NCI-H1417 treated with DMSO at 0.1 percent for 48 hours (cell line): Measurements from ENCODE around the gene AQP12B.
"Not testable (repeated sequence)": the region's sequence is repeated elsewhere in the genome, so short reads cannot be mapped to it uniquely, and the experiment has no call there.

ENCODE experiments used
- DNase-seq: peaks from one replicate; lab custom pipeline; 2025; lab: John Stamatoyannopoulos, UW

The AQP12B gene

GRCh38 chr2:240683329-240683979 lies 769 bp upstream of the AQP12B start:
- DNase-seq, result not testable (repeated sequence)

GRCh38 chr2:240680185-240680584 lies 2.5 kb downstream of the AQP12B start:
- DNase-seq, result not testable (repeated sequence)

DNA sequence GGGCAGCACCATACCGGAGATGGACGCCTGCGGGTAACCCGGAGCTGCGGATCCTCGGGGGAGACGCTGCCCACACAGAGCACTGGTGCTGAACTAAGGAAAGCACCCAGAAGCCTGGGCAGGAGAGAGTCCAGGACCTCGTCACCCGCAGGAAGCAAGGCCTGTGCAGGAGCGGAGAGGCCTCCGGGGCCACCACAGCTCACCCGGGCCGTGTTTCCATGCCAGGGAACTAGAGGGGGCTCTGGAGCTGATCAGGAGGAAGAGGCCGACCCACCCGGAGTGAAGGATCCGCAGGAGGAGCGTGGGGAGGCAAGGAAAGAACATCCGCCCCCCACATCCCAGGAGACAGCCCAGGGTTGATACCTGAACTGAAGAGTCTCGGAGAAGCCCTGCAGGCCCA lies 3.8 kb downstream of the AQP12B start:
- not testable (repeated sequence) for DNase-seq

- not testable (repeated sequence) for DNase-seq
Observed at GRCh38 chr2:240678043-240678442, 4.6 kb downstream of the AQP12B start.

DNA sequence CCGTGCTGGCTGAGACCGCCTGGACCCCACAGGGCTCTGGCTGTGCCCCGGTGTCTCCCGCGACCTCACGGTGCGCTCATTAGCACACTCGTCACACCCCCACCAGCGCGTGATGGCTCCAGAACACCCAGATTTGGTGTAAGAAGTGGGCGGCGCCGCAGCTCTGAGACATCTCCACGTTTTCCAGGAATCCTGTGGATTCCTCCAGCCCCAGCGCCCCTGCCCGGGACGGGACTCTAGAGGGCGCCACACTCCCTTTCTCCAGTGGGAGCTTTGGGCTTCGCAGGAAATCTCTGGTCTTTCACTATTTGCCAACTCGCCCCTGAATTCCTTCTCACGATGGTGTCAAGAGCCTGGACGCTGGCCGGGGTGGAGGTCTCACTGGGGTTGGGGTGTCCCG lies 7.3 kb downstream of the AQP12B start:
- DNase-seq, result not testable (repeated sequence)

DNA sequence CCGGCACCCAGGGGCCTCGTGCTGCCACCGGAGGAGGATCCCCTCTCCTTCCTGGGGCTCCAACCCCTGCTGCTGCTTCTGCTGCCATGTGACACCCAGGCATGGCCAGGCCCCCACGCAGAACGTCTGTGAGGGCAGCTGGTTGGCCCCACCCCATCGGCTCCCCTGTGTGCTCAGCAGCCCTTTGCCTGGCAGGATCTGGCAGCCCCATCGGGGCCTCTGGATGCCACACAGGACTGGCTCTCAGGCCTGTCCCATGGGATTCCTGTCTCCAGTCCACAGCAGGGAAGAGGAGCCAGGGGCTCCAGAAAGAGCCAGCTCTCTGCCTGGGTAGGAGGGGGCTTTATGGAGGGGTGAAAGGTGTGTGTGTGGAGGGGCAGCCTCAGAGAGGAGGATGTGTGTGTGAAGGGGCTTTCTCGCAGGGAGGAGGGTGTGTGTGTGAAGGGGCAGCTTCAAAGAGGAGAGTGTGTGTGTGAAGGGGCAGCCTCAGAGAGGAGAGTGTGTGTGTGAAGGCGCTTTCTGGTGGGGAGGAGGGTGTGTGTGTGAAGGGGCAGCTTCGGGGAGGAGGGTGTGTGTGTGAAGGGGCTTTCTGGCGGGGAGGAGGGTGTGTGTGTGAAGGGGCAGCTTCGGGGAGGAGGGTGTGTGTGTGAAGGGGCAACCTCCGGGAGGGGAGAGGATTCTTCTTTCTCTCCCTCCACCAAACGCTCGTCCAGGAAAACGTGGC lies 8.1 kb downstream of the AQP12B start:
- not testable (repeated sequence) for DNase-seq

DNA sequence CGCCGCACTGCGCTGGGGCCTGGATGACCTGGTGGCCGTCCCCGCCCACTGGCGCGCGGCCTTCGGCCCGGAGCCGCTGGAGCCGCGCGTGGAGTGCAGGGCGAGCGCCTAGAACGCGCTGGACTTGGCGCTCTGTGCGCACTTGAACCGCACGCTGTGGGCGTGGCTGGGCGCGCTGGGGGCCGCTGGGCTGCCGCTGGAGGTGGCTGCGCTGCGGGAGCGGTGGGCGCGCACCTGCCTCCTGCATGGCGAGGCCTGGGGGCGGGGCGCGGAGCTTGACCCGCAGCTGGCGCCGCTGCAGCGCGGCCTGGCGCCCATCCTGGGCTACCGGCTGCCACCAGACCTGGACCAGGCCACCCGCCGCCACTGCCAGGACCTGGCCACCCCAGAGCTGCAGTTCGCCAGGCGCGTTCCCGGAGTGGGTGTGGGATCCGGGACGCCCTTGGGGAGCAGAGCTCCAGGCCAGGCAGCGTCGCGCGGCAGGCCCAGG lies 9.9 kb downstream of the AQP12B start:
- no peak for DNase-seq

DNA sequence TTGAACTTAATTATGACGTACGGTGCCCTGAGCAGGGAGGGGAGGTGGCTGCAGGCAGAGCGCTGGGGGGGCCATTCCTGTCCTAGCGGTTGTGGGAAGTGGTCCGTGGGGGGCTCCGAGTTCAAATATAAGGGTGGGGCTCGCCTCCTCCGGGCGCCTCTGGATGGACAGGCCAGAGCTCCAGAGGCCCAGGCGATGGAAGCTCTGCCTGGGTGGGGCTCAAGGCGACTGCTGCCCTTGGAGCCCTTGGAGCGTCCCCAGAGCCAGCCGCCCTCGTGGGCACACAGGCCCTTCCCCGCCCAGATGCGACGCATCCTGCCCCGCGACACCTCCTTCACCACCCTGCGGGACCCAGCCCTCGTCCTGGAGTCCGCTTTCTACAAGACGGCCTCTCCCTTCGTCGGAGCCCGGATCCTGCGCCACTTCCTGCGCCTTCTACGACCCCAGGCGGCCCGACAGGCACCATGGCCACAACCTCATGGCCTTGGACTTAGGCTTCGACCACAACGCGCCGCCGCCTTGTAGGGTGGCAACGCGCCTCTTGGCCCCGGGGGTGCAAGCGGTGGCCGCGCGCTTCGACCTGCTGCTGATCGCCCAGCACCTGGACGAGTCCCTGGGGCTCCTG lies 10.5 kb downstream of the AQP12B start:
- no peak for DNase-seq

GRCh38 chr2:240670950-240671349 lies 11.7 kb downstream of the AQP12B start:
- no peak for DNase-seq

DNA sequence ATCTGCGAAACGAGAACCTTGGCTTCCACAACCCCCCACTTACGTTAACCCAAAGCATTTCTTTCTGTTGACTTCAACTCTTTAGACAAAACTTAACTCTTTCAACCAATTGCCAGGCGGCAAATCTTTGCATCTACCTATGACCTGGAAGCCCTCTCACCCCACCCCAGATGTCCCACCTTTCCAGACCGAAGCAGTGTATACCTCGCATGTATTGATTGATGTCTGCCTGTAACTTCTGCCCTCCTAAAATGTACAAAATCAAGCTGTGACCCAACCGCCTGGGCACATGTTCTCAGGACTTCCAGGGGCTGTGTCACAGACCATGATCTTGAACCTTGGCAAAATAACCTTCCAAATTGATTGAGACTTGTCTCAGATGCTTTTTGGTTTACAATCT lies 12.3 kb downstream of the AQP12B start:
- no peak for DNase-seq

GRCh38 chr2:240664622-240665021 lies 18.1 kb downstream of the AQP12B start:
- no peak for DNase-seq

GRCh38 chr2:240663546-240664190 lies 19.0 kb downstream of the AQP12B start:
- no peak for DNase-seq

DNA sequence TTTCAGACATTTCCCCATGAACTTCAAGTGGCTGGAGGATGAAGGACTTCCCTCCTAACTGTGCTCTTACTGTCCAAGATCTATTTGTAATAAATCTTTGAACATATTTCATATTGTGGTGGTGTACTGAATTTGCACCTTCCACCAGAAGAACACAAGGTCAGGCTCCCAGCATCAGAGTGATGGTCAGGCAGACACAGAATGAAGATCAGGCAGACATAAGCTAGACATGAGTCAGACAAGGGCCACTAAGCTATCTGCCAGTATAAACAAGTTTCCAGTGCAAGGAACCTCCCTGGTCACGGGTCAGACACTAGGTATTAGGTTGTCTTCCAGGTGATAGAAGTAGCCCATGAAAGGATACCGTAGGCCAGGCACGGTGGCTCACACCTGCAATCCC lies 20.0 kb downstream of the AQP12B start:
- no peak for DNase-seq

DNA sequence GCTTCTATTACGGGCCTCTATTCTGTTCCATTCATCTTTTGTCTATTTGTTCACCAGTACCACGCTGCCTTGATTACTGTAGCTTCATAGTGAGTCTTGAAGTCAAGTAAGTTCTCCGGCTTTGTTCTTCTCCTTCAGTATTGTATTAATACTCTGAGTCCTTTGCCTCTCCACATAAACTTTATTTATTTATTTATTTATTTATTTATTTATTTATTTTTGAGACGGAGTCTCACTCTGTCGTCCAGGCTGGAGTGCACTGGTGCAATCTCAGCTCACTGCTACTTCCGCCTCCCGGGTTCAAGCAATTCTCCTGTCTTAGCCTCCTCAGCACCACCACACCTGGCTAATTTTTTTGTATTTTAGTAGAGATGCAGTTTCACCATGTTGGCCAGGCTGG lies 22.8 kb downstream of the AQP12B start:
- not testable (repeated sequence) for DNase-seq

- no peak for DNase-seq
Observed at GRCh38 chr2:240655931-240656886, 26.5 kb downstream of the AQP12B start.

DNA sequence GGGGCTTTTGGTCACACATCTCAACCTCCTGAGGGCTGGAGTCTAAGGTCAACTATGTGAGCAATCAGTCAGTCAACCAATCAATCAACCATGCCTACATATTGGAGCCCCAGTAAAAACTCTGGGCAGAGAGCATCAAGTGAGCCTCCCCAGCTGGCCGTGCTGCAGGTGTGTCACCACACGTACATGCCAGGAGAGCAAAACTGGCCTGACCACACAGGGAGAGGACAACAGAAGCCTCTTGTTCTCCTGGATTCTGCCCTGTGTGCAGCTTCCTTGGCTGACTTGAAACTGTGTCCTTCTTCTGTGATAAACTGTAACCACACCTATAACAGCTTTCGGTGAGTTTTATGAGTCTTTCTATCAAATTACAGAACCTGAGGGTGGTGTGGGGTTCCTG lies 31.5 kb downstream of the AQP12B start:
- no peak for DNase-seq

- DNase-seq, result no peak
Observed at GRCh38 chr2:240650254-240650965, 32.3 kb downstream of the AQP12B start.

DNA sequence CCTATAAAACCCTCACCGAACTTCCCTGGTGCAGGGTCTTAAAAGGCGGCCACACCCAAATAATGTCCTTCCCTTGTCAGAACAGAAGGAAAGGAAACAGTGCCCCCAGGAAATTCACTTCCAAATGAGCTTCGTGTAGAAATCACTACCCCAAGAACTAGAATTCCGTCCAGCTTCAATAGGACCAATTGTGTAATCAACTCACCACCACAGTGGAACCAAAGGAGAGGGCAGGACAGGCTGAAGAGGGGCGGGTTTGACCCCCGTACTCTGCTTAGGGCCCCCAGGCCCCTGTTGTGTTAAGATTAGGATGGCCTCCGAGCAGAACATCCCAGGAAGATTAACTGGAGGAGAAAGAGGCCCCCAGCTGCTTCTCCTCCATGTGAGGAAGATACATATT lies 33.4 kb downstream of the AQP12B start:
- DNase-seq, result no peak

DNA sequence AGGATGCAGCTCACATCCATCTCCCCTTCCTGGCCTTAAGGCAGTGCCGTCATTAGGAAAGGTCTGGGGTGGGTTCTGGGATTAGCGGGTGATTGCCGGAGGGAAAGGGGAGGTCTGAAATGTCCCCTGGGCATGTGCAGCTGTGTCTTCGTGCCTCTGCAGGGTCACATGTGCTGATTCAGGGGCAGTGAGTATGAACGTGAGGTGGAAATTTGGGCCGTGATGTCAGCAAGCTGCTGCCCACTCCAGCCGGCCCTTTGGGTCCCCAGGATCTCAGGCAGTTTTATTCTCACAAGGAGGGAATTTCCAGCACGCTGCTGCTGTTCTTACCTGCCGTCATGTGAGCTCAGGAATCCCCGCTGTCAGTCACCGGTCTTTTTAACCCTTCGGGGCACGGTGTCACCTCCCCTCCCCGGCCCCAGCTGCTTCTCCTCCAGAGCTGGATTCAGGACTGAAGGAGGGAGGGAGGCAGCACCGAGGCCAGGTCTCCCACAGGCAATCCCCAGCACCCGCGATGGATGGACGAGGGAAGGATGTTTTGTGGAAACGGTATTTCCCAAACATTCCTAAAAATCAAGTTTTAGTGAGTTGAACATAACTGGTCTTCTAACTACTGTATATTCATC lies 33.9 kb downstream of the AQP12B start:
- no peak for DNase-seq

DNA sequence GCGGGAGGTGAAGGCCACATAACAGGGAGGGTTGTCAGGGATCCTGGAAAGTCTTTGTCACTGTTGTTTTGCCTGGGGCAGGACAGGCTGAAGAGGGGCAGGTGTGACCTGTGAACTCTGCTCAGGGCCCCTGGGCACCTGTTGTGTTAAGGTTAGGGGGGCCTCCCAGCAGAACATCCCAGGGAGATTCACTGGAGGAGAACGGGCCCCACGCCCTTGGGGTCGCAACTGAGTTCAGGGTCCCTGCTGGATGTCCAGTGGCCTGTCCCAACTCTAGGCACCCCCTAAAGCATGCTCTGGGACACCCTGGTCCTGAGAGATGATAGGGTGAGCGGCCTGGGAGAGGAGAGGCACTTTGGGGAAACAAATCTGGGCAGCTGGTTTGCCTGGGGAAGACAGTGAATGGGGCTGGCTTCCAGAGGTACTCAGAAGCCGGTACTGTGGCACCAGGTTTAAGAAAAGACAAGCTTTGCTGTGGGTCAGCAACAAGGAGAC lies 34.5 kb downstream of the AQP12B start:
- DNase-seq, result no peak
